Measurements from ENCODE around the gene MYL4.
"Not testable (repeated sequence)": the region's sequence is repeated elsewhere in the genome, so short reads cannot be mapped to it uniquely, and the experiment has no call there.

The MYL4 gene

GRCh38 chr17:47208744-47209488 lies at the start of gene MYL4:
Gene MYL4 (plus strand): TSS chr17:47209348. CDS start chr17:47209423, 75 bp downstream.
- no peak for DNase-seq (ENCODE audit: low read depth)
- H3K4me3 ChIP-seq (ENCODE audit: low read depth, low read length): no peak within 1 kb of the TSS
- no peak for TF ChIP-seq CTCF (IDR thresholded peaks at IDR 0.05; ENCODE audit: insufficient read depth, low read depth, low read length, missing control alignments)

GRCh38 chr17:47162013-47162622 lies 47.0 kb upstream of the MYL4 start:
- H3K4me3 ChIP-seq (ENCODE audit: low read depth, low read length): peak overlapping the region; percentile 10
- no peak for DNase-seq (ENCODE audit: low read depth)
- no peak for TF ChIP-seq CTCF (IDR thresholded peaks at IDR 0.05; ENCODE audit: insufficient read depth, low read depth, low read length, missing control alignments)

- H3K4me3 ChIP-seq (ENCODE audit: low read depth, low read length): no peak overlapping the region
- TF ChIP-seq CTCF (IDR thresholded peaks at IDR 0.05; ENCODE audit: insufficient read depth, low read depth, low read length, missing control alignments): no peak
- no peak for DNase-seq (ENCODE audit: low read depth)
Observed at GRCh38 chr17:47164263-47164662, 44.9 kb upstream of the MYL4 start.

GRCh38 chr17:47165137-47165536 lies 44.0 kb upstream of the MYL4 start:
- no peak for DNase-seq (ENCODE audit: low read depth)
- no peak overlapping the region for H3K4me3 ChIP-seq (ENCODE audit: low read depth, low read length)
- no peak for TF ChIP-seq CTCF (IDR thresholded peaks at IDR 0.05; ENCODE audit: insufficient read depth, low read depth, low read length, missing control alignments)

GRCh38 chr17:47166854-47167253 lies 42.3 kb upstream of the MYL4 start:
- not testable (repeated sequence) for DNase-seq (ENCODE audit: low read depth)

GRCh38 chr17:47168896-47169295 lies 40.3 kb upstream of the MYL4 start:
- not testable (repeated sequence) for DNase-seq (ENCODE audit: low read depth); H3K4me3 ChIP-seq (ENCODE audit: low read depth, low read length)

More at GRCh38 chr17:47166854-47167253, 42.3 kb upstream of the MYL4 start:
- not testable (repeated sequence) for H3K4me3 ChIP-seq (ENCODE audit: low read depth, low read length)

- DNase-seq (ENCODE audit: low read depth): no peak
- no peak for TF ChIP-seq CTCF (IDR thresholded peaks at IDR 0.05; ENCODE audit: insufficient read depth, low read depth, low read length, missing control alignments)
- H3K4me3 ChIP-seq (ENCODE audit: low read depth, low read length): no peak overlapping the region
Observed at GRCh38 chr17:47170710-47171109, 38.4 kb upstream of the MYL4 start.

Data from GM12865 (cell line).